ENCODE data around the gene RHCG. TPM values are rescaled to one million over a fixed set of nuclear protein-coding genes. Genes with fewer than 3 reads are reported as not detected.

RHCG gene
- total and polyA plus RNA-seq, 3 donors from 2014 or later, result 0.62 to 2.0 (median 1.4) TPM

GRCh38 chr15:89442671-89443307 lies 53.6 kb downstream of the RHCG start:
- Histone ChIP-seq H3K27me3 (no peaks in the 10 kb centered on the region), H3K9me3 (no peaks in the 10 kb centered on the region), H3K27ac (no peak overlapping the region), H3K36me3 (ENCODE audit: low read depth, missing control alignments) (no peaks in the 10 kb centered on the region), H3K4me1 (no peaks in the 10 kb centered on the region), H3K4me3 (no peak overlapping the region)
- no peak for TF ChIP-seq POLR2A (IDR thresholded peaks at IDR 0.05)
- peak in 2 of 3 experiments; percentile 23 to 59 for TF ChIP-seq CTCF (IDR thresholded peaks at IDR 0.05)
- peak; percentile 66 for DNase-seq
- intact Hi-C loops (cut with DNase I; ENCODE audit: low total_unique reads), result no loop called here
- WGBS, 2 donors, result 46 to 59% methylated on average over 13 to 19 of the region's 19 CpGs

- Histone ChIP-seq H3K36me3 (ENCODE audit: low read depth, missing control alignments) (no peaks in the 10 kb centered on the region), H3K27me3 (no peaks in the 10 kb centered on the region), H3K4me1 (no peaks in the 10 kb centered on the region), H3K9me3 (no peaks in the 10 kb centered on the region), H3K4me3 (no peak overlapping the region), H3K27ac (no peak overlapping the region)
- intact Hi-C loops (cut with DNase I; ENCODE audit: low total_unique reads), result no loop called here
- TF ChIP-seq CTCF (IDR thresholded peaks at IDR 0.05), result no peak
- TF ChIP-seq POLR2A (IDR thresholded peaks at IDR 0.05), result no peak
- 89 to 91% methylated on average over 6 to 10 of the region's 10 CpGs for WGBS, 2 donors
- no peak for DNase-seq
These were observed 54.2 kb downstream of the RHCG start for GRCh38 chr15:89442155-89442554.

- DNase-seq, result no peak
- no peak overlapping the region for H3K4me3 ChIP-seq
- H3K27me3 ChIP-seq, result no peaks in the 10 kb centered on the region
- no peaks in the 10 kb centered on the region for H3K4me1 ChIP-seq
- TF ChIP-seq POLR2A (IDR thresholded peaks at IDR 0.05), result no peak
- TF ChIP-seq CTCF (IDR thresholded peaks at IDR 0.05), result no peak
- H3K27ac ChIP-seq, result no peak overlapping the region
- H3K36me3 ChIP-seq (ENCODE audit: low read depth, missing control alignments), result no peaks in the 10 kb centered on the region
- intact Hi-C loops (cut with DNase I; ENCODE audit: low total_unique reads), result no loop called here
- no peaks in the 10 kb centered on the region for H3K9me3 ChIP-seq
- 52 to 62% methylated on average over 3 of the region's 3 CpGs for WGBS, 2 donors
These were observed 55.0 kb downstream of the RHCG start for GRCh38 chr15:89441295-89441812.

GRCh38 chr15:89439764-89440163 lies 56.6 kb downstream of the RHCG start:
- H3K27me3 ChIP-seq, result no peaks in the 10 kb centered on the region
- WGBS, 2 donors, result 84 to 91% methylated on average over 9 of the region's 9 CpGs
- no peak for DNase-seq
- no peaks in the 10 kb centered on the region for H3K36me3 ChIP-seq (ENCODE audit: low read depth, missing control alignments)
- intact Hi-C loops (cut with DNase I; ENCODE audit: low total_unique reads), result no loop called here
- H3K9me3 ChIP-seq, result no peaks in the 10 kb centered on the region
- no peak for TF ChIP-seq POLR2A (IDR thresholded peaks at IDR 0.05)
- no peak for TF ChIP-seq CTCF (IDR thresholded peaks at IDR 0.05)
- no peak overlapping the region for H3K4me3 ChIP-seq
- H3K27ac ChIP-seq, result no peak overlapping the region
- no peaks in the 10 kb centered on the region for H3K4me1 ChIP-seq
